Esophagus squamous epithelium (tissue), 5 donors: ENCODE results near the gene POLD4. TPM values are rescaled to one million over a fixed set of nuclear protein-coding genes. Genes with fewer than 3 reads are reported as not detected.
A peak's percentile ranks its signal among the peaks of the same experiment; 100 is the strongest.

Experiments used
- DNase-seq: peaks from one replicate; lab custom pipeline; 2025; lab: John Stamatoyannopoulos, UW
- H3K27ac ChIP-seq, 4 donors: fragments of 200-600 bp; sonication (generic); one replicate each; pipeline ENCODE4 v1.5.1; 2016 to 2019; ENCODE audit warnings: mild to moderate bottlenecking in 1 of 4
- H3K27me3 ChIP-seq, 4 donors: fragments of 200-600 bp; sonication (generic); 1 replicate in 3 of 4; 2 replicates in 1 of 4; pipeline versions ENCODE4 v1.5.1 to v1.6.0; 2017 to 2021; ENCODE audit warnings: antibody characterized with exemption in 1 of 4
- H3K36me3 ChIP-seq, 3 donors: fragments of 200-600 bp; sonication (generic); one replicate each; pipeline ENCODE4 v1.5.1; 2016 to 2019
- H3K4me1 ChIP-seq, 3 donors: fragments of 200-600 bp; sonication (generic); one replicate each; pipeline ENCODE4 v1.5.1; 2017 to 2019
- H3K4me3 ChIP-seq, 4 donors: fragments of 200-600 bp; sonication (generic); 1 replicate in 3 of 4; 2 replicates in 1 of 4; pipeline ENCODE4 v1.5.1; 2016 to 2019; ENCODE audit warnings: mild to moderate bottlenecking in 2 of 4, moderate library complexity in 1 of 4
- H3K9me3 ChIP-seq, 3 donors: fragments of 200-600 bp; sonication (generic); one replicate each; pipeline ENCODE4 v1.5.1; 2016 to 2019
- CTCF ChIP-seq, 6 experiments: fragments of 450-650 bp in 4 of 6; fragments of 200-600 bp in 2 of 6; sonication (generic) in 2 of 6; IDR thresholded peaks; one replicate each; pipeline ENCODE4 v1.5.1; 2016 to 2019; ENCODE audit warnings: antibody characterized with exemption in 6 of 6, mild to moderate bottlenecking in 4 of 6, moderate library complexity in 4 of 6
- POLR2A ChIP-seq, 4 donors: fragments of 450-650 bp; IDR thresholded peaks; one replicate each; pipeline ENCODE4 v1.6.1; 2017; ENCODE audit warnings: antibody characterized with exemption in 4 of 4, mild to moderate bottlenecking in 4 of 4, moderate library complexity in 3 of 4
- WGBS, 2 donors: methylation state at CpG; one replicate each; pipeline ENCODE4 v1.1.5; 2018; 5-methylcytosine and 5-hydroxymethylcytosine counted together
- intact Hi-C: fragments of 100-400 bp; cut with DNase I; formaldehyde crosslinking; loops from one replicate; pipeline ENCODE4 v1.15.0; 2022
- total RNA-seq, 4 donors: library from RNA; depleted of rRNA; stranded (reverse); fragments of >200 nt; gene quantifications; one replicate each; pipeline ENCODE4 v1.1.0, GENCODE V29; 2016
- donor health status: DM: yes; HTN: yes; CAD: no.

POLD4 gene
- total RNA-seq, 4 donors from 2014 or later: 62.6 to 113 (median 74.7) TPM

GRCh38 chr11:67381244-67381972 lies 28.1 kb upstream of the POLD4 start:
- TF ChIP-seq POLR2A (IDR thresholded peaks at IDR 0.05) (no peak), CTCF (IDR thresholded peaks at IDR 0.05) (no peak)
- intact Hi-C loops: loop anchor here (5.0 kb wide), 1 partner anchor 34 kb away; no protein-coding TSS in a partner anchor
- WGBS, 2 donors: 74 to 82% methylated on average over 9 to 13 of the region's 13 CpGs
- Histone ChIP-seq H3K27me3 (no peaks in the 10 kb centered on the region), H3K27ac (peak overlapping the region; percentile 6 to 48 (median 23)), H3K36me3 (no peaks in the 10 kb centered on the region), H3K9me3 (no peaks in the 10 kb centered on the region), H3K4me3 (no peak overlapping the region), H3K4me1 (peaks cover 17 to 65% (median 19%) of the 10 kb centered on the region in 3 donors)
- DNase-seq: no peak

GRCh38 chr11:67379061-67380058 lies 26.0 kb upstream of the POLD4 start:
- Histone ChIP-seq H3K9me3 (no peaks in the 10 kb centered on the region), H3K27me3 (peaks cover 0 to 11% (median 0%) of the 10 kb centered on the region in 4 donors), H3K4me3 (no peak overlapping the region), H3K4me1 (peaks cover 29 to 67% (median 29%) of the 10 kb centered on the region in 3 donors), H3K36me3 (no peaks in the 10 kb centered on the region), H3K27ac (peak overlapping the region; percentile 58 to 72 (median 65))
- no peak for DNase-seq
- WGBS, 2 donors: 48 to 51% methylated on average over 5 to 7 of the region's 23 CpGs
- intact Hi-C loops: loop anchor here (5.0 kb wide), 1 partner anchor 32 kb away; no protein-coding TSS in a partner anchor
- TF ChIP-seq POLR2A (IDR thresholded peaks at IDR 0.05) (peak in 1 of 4 donors; percentile 32), CTCF (IDR thresholded peaks at IDR 0.05) (peak in 1 of 6 experiments; percentile 4)

GRCh38 chr11:67378544-67378943 lies 25.2 kb upstream of the POLD4 start:
- Histone ChIP-seq H3K27ac (peak overlapping the region in 1 of 4 donors; percentile 67), H3K9me3 (no peaks in the 10 kb centered on the region), H3K36me3 (no peaks in the 10 kb centered on the region), H3K4me3 (no peak overlapping the region), H3K4me1 (peaks cover 36 to 74% (median 37%) of the 10 kb centered on the region in 3 donors), H3K27me3 (peaks cover 0 to 11% (median 0%) of the 10 kb centered on the region in 4 donors)
- TF ChIP-seq POLR2A (IDR thresholded peaks at IDR 0.05) (no peak), CTCF (IDR thresholded peaks at IDR 0.05) (no peak)
- no CpG with 5 or more reads among the region's 4 CpGs for WGBS, 2 donors
- intact Hi-C loops: no loop called here
- DNase-seq: no peak

- intact Hi-C loops: no loop called here
- DNase-seq: no peak
Measured at GRCh38 chr11:67376873-67377808, 23.8 kb upstream of the POLD4 start.

More at GRCh38 chr11:67376873-67377808, 23.8 kb upstream of the POLD4 start:
- Histone ChIP-seq H3K36me3 (no peaks in the 10 kb centered on the region), H3K27ac (no peak overlapping the region), H3K4me3 (no peak overlapping the region), H3K27me3 (peaks cover 0 to 11% (median 0%) of the 10 kb centered on the region in 4 donors), H3K4me1 (peaks cover 36 to 70% (median 38%) of the 10 kb centered on the region in 3 donors), H3K9me3 (no peaks in the 10 kb centered on the region)
- WGBS, 2 donors: 87 to 96% methylated on average over 3 to 4 of the region's 6 CpGs
- TF ChIP-seq POLR2A (IDR thresholded peaks at IDR 0.05): no peak
- no peak for TF ChIP-seq CTCF (IDR thresholded peaks at IDR 0.05)
